ENCODE data around the gene KRTAP24-1. TPM values are rescaled to one million over a fixed set of nuclear protein-coding genes. Genes with fewer than 3 reads are reported as not detected.

The KRTAP24-1 gene
- total RNA-seq, 1 experiment from 2014 or later = not detected

- WGBS (ENCODE audit: extremely low coverage, insufficient read length, low lambda C conversion rate) = no CpG with 5 or more reads among the region's 2 CpGs
- TF ChIP-seq CTCF (conservative IDR thresholded peaks at IDR 0.05) = no peak
Measured at GRCh38 chr21:30315701-30316100, 33.0 kb upstream of the KRTAP24-1 start.

More at GRCh38 chr21:30315701-30316100, 33.0 kb upstream of the KRTAP24-1 start:
- Histone ChIP-seq H3K23me2 (ENCODE audit: insufficient read length, low read depth, low read length, poor library complexity, severe bottlenecking) (no peaks in the 10 kb centered on the region), H2BK5ac (ENCODE audit: insufficient read length, low read length) (no peak overlapping the region), H3K4me1 (ENCODE audit: insufficient read depth, low read length) (no peaks in the 10 kb centered on the region), H3K4me2 (ENCODE audit: insufficient read depth, insufficient read length, low read length) (no peak overlapping the region), H3K23ac (ENCODE audit: insufficient read length, low read depth, low read length) (no peak overlapping the region), H3K14ac (ENCODE audit: insufficient read depth, low read length) (no peak overlapping the region), H4K5ac (ENCODE audit: insufficient read length, low read depth, low read length) (no peak overlapping the region), H3K9me3 (ENCODE audit: control insufficient read depth, low read depth, low read length) (no peaks in the 10 kb centered on the region), H3K56ac (ENCODE audit: insufficient read length, low read depth, low read length) (no peak overlapping the region), H3T11ph (ENCODE audit: low read length) (no peak overlapping the region), H2BK12ac (ENCODE audit: insufficient read length, low read depth, low read length) (no peak overlapping the region), H2BK120ac (ENCODE audit: low read depth, low read length, poor library complexity, severe bottlenecking) (no peak overlapping the region), H3K18ac (ENCODE audit: insufficient read length, low read depth, low read length) (no peak overlapping the region), H4K20me1 (ENCODE audit: control insufficient read depth, insufficient read depth, insufficient read length) (no peaks in the 10 kb centered on the region), H3K79me2 (ENCODE audit: insufficient read depth, low read length) (no peaks in the 10 kb centered on the region), H3K27me3 (ENCODE audit: insufficient read depth, low read length) (no peaks in the 10 kb centered on the region), H2AFZ (ENCODE audit: low read length) (no peak overlapping the region), H3K9ac (ENCODE audit: extremely low read depth, insufficient read length, low read length) (no peak overlapping the region), H3K27ac (ENCODE audit: insufficient read length, low read depth, low read length) (no peak overlapping the region), H4K91ac (ENCODE audit: insufficient read length, low read depth, low read length) (no peak overlapping the region), H2BK20ac (ENCODE audit: low read depth, low read length, poor library complexity, severe bottlenecking) (no peak overlapping the region), H4K8ac (replicated peaks; ENCODE audit: insufficient read length, low read depth, low read length) (no peak overlapping the region), H3K4ac (ENCODE audit: low read depth, low read length) (no peak overlapping the region), H2AK5ac (ENCODE audit: insufficient read length, low read length) (no peak overlapping the region), H3K79me1 (ENCODE audit: insufficient read depth, low read depth, low read length, poor library complexity, severe bottlenecking) (no peaks in the 10 kb centered on the region), H2BK15ac (ENCODE audit: low read depth, low read length) (no peak overlapping the region)
- Mint-ChIP-seq H3K27me3 (ENCODE audit: low read depth) (peaks cover 3% of the 10 kb centered on the region; the same call in 1 of the 2 replicates), H3K9me3 (no peaks in the 10 kb centered on the region), H3K4me1 (no peaks in the 10 kb centered on the region), H3K36me3 (ENCODE audit: insufficient read depth in 1 of 3, low read depth in 3 of 3) (no peaks in the 10 kb centered on the region), H3K4me3 (no peak overlapping the region), H3K27ac (no peak overlapping the region)
- DNase-seq = no peak
